Hematopoietic multipotent progenitor cell treated with erythropoietin and hydrocortisone succinate and interleukin-3 and kit ligand, for 6 days (in vitro differentiated cells): ENCODE data around the gene CASTOR2.
"Not testable (repeated sequence)": the region's sequence is repeated elsewhere in the genome, so short reads cannot be mapped to it uniquely, and the experiment has no call there.

Experiments
- DNase-seq: peaks from one replicate; pipeline ENCODE4 v3.0.0-alpha.2; 2015

The CASTOR2 gene

DNA sequence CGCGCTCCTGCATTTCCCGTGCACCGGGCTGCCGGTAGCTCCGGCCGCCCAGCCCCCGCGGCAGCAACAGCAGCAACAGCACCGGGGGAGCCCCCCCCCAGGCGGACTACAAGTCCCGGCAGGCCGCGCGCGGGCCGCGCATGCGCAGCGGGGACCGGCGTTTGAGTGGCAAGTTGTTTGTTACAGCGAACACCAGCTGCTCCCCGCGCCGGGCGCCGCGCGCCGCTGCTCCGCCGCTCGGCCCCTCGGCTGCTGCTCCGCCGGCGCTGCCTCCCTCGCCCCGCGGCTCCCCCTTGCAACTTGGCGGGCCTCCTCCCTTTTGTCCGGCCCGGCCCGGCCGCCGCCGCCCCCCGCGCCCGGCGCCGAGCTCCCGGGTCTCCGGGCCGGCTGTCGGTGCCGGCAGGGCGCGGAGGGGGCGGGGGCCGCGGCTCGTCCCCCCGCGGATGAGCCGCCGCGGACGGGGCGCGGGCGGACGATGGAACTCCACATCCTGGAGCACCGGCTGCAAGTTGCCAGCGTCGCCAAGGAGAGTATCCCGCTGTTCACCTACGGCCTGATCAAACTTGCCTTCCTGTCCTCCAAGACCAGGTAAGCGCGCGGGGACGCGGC is at the start of gene CASTOR2:
Gene CASTOR2, plus strand, starts transcription at position 195 of the 609 bp plus-strand sequence. Its CDS starts 281 bp downstream, at position 476.
- DNase-seq, result not testable (repeated sequence)

DNA sequence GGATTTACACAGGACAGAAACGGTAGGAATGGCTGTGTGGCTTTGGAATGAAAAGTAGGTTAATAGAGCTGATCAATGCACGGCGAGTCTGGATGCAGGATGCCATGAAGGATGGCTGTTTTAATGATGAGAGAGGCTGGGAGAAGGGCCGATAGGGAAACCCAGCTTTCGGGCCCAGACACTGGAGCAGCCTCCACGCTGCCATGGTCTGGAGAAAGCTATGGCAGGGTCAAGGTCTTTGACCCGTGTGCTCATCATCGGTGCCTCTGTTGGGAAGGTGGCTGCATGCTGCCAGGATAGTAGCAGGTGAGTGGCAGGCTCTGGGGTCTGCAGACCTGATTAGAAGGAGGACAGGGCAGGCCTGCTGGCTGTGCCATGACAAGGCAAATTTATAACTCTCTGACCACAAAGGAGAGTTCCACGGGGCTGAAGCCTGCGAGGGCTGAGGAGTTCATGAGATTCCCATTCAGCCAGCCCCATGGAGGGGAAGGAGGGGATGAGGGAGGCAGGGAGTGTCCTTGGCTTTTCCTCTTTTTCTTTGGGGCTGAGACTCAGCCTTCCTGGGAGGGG is 42.1 kb upstream of the CASTOR2 start:
- DNase-seq, result not testable (repeated sequence)

DNA sequence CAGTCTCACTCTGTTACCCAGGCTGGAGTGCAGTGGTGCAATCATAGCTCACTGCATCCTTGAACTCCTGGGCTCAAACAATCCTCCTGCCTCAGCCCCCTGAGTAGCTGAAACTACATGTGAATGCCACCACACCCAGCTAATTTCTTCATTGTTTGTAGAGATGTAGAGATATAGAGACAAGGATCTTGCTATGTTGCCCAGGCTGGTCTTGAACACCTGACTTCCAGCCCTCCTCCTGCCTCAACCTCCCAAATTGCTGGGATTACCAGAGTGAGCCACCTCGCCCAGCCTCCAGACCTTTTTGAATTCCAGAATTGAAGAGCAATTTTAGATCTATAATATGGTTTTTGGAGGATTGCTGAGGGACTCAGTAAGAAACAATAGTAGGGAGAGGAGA is 40.9 kb upstream of the CASTOR2 start:
- not testable (repeated sequence) for DNase-seq

DNA sequence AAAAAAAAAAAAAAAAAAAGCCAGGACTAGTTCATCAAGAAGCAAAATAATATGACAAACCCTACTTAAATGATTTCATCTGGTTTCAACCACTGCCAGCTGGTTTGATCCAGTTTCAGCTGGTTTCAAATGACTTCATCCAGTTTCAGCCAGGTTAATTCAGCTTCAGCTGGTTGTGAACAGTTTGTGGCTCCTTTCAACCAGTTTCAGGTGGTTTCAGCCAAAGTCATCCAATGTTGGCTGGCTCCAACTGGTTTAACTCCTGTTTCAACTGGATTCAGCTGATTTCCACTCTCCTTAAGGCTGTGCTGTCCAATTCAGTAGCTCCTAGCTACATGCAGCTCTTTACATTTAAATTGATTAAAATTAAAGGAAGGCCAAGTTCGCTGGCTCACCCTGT is 37.5 kb upstream of the CASTOR2 start:
- DNase-seq, result not testable (repeated sequence)

DNA sequence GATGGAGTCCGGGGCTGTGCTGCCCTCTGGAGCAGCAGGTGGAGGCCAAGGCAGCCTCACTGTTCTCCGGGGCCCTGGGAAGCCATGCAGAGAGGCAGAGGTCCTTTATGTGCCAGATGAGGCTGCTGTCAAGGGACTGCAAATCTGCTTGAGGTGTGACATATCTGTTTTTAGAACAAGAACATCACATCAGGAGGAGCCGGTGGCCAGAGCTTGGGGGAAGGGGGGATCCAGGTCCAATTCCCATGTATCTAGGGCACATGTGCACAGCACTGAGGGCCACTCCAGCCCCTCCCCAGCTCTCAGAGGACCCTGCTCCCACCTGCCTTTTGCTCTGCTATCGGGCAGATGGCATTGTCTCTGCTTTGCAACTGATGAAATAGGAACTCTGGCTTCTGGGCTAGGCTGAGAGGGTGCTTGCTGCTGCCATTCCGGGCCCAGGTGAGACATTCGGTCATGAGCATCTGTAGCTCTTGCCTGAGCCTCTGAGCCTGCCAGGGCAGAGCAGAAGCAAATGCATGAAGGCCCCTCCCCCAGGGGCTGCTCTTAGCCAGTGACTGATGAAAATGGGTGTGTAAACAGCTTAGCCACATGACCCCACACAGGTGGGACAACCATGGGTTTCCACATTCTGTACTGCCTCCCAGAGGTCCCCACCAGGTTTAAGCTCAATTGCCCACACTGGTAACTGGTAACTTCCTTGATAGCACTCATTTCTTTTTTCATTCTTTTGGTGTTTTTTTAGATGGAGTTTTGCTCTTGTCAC is 32.8 kb upstream of the CASTOR2 start:
- DNase-seq, result not testable (repeated sequence)

DNA sequence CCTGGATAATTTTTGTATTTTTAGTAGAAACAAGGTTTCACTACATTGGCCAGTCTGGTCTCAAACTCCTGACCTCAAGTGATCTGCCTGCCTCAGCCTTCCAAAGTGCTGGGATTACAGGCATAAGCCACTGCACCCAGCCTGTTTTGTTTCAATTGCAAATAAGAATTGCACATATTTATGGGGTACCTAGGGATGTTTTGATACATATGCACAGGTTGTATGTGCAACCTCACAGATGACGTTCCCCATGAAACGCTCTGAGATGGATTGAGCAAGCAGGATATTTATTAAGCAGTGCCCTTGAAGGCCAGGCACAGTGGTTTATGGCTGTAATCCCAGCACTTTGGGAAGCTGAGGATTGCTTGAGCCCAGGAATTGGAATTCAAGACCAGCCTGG is 25.1 kb upstream of the CASTOR2 start:
- not testable (repeated sequence) for DNase-seq

DNA sequence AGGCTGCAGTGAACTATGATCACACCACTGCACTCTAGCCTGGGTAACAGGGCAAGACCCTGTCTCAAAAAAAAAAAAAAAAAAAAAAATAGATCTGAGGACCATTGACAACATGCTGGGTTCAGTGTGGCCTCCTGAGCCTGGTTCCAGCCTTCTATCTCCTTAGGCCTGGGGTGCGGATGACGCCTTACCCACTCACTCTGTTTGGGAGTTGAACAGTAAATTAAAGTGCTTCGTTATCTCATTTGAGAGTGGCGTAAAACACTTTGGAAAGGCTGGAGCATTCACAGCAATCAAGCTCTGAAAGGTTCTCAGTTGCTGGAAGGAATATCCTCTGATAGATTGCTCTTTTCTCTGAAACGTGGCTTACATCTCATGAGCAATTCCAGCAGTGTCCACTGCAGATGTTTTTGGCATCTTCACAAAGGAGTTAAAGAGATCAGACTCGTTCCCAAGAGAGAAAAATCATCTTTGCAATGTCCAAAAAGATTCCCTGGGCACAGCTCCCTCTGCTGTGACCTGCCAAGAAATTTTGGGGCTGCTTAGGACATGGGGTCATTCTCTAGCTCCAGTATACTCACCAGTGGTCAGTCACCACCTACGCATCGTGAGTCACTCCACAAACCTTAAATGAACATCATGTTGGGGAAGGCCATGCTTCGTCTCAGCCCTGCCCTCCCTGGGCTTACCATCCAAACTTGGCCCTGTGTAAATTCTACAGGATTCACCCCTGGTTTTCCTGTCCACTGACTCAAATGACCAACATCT is 23.0 kb upstream of the CASTOR2 start:
- not testable (repeated sequence) for DNase-seq

DNA sequence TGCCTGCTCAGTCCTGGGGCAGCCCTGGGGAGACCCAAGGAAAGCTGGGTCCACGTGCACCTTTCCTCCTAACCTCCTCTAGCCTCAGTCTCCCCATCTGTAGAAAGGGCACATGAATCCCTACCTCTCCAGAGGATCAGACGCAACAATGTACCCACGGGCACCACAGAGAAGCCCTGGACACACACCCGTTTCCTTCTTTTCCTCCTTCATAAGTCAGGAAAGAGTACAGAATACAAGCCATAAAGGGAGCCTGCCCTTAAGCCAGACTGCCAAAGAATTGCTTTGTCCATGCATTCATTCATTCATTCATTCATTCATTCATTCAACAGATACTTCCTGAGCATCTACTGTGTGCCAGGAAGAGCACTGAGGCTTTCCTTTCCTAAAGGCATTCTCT is 20.6 kb upstream of the CASTOR2 start:
- DNase-seq, result not testable (repeated sequence)

DNA sequence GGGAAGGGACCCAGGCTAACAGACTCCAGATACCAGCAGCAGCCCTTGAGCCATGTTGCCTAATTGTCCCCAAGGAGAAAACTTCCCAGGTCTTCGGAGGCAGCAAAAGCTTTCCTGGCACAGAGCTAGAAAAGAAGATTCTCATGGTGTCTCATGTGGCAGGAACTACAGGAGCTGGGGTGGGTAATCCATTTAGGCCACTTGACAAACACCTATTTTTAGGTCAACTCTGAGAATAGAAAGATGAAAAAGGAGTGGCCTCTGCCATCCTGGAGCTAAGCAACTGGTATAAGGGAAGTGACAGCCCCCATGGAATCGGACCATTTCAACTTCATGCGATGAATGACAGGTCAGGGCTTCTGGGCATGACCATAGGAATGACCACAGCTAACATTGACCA is 16.8 kb upstream of the CASTOR2 start:
- not testable (repeated sequence) for DNase-seq

DNA sequence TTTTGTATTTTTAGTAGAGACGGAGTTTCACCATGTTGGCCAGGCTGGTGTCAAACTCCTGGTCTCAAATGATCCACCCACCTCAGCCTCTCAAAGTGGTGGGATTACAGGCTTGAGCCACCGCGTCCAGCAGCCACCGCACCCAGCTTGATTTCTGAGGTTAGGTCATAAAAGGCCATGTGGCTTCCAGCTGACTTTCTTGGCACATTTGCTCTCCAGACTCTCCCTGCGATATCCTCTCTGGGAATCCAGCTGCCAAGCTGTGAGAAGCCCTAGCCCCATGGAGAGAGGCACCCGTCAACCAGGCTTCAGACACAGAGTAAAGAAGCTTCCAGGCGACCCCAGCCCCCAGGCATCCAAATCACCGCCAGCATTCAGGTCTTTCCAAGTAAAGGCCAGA is 10.7 kb upstream of the CASTOR2 start:
- not testable (repeated sequence) for DNase-seq

DNA sequence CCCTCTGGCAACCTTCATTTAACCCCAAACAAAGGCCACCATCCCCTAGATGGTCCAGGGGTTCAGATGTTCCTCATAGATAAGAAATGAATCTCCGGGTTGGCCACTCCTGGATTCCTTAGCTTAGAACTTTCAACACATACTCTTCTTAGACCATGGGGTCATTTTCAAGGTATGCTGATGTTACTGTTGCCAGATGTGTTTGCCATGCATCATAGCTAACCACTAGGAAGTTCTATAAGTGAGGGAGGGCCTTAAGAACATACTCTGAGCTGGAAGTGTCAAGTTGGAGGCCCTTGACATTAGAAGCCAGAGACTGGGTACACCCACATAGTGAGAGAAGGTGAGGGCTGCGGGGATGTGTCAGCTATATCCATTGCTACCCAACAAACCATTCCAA is 6.2 kb upstream of the CASTOR2 start:
- DNase-seq, result not testable (repeated sequence)

DNA sequence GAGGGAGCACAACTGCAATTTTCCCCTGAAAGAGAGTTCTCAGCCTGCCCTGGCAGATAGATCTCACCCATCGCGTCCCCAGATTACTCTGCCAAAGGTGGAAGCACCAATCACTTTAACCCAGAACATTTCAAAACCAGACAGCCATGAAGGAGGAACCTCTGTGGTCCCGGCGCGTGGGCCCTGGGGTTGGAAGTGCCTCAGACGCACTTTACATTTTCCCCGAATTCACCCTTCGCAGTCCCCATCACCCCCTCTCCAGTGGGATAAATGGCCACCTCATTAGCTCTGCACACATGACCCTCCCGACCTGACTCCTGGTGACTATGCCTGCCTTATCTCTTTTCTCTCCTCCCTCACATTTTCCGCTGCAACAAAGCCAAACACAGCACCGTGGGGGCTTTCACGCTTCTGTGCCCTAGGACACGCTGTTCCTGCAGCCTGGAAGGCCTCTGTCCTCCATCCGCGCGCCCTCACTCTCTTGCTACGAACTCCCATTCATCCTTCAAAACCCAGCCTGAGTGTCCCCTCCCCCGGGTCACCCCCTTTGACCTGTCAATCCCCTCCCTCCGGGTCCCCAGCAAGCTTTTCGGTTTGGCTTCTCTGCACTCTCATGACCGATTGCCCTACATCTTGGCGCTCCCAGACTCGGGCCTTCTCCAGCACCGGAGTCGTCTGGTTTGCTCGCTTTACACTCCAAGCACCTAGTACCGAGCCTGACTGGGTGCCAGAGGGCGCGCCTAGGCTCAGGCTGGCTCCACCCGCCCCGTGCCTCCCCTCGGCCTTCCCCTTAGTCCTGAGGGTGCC is 598 bp upstream of the CASTOR2 start:
- not testable (repeated sequence) for DNase-seq

DNA sequence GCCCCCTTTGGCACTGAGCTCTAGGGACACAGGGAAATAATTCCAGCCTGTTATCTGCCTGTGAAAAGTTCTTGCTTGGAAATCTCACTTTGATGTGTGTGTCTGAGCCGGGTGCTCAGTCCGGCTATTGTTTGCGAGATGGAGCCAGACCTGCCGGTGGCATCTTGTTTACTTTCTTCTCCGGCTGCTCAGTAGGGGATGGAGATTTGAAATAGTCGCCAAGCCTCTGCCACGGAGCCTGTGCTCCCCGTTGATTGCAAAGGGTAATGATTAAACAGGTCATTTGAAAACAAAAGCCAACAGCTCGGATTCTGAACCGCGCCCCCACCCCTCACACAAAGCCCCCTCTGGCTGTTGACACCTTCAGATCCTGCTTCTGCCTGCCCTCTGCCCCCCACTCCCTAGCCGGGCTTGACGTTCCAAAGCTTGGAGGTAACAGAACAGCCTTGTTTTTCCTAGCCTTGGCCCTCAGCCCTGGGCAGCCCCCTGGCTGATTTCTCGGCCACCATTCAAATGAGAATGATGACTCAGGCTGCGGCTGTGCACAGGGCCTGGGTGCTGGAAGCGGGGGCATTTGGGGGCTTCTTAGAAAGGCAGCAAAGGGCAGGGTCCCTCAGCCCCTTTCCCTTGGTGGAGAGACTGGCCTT is 1.8 kb downstream of the CASTOR2 start:
- not testable (repeated sequence) for DNase-seq

DNA sequence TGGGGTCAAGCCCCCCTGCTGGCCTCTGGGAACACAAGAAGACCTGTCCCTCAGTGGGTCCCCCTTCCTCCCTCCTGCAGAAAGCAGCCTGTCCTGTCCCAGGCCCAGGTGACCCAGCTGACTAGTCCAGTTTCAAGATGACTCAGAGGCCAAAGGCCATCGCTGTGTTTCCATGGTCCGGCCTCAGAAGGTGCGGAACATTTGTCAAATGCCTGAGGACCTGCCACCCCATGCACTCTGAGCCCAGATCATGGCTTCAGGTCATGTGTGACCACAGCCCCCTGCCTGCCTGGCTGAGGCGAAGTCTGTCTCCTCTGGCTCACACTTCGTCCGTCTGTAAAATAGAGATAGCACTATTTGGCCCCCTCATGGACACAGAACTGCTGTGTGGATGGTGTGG is 2.4 kb downstream of the CASTOR2 start:
- DNase-seq, result not testable (repeated sequence)

DNA sequence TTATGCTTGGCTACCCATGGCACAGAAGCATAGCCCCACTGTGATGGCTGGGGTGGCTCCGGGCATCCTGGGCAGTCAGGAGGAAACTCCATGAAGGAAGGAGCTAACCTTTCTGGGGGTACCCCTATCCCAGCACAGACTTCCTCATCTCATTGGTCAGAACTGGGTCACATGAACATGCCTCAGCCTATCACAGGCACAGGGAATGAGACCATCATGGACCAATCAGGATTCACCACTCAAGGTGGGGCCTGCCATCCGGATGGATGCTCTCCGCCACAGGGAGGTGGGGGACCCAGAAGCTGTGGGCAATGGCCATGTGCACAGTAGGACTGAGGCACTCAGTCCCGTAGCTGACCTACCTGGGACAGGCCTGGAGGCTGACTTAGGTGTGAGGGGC is 6.9 kb downstream of the CASTOR2 start:
- DNase-seq, result not testable (repeated sequence)

DNA sequence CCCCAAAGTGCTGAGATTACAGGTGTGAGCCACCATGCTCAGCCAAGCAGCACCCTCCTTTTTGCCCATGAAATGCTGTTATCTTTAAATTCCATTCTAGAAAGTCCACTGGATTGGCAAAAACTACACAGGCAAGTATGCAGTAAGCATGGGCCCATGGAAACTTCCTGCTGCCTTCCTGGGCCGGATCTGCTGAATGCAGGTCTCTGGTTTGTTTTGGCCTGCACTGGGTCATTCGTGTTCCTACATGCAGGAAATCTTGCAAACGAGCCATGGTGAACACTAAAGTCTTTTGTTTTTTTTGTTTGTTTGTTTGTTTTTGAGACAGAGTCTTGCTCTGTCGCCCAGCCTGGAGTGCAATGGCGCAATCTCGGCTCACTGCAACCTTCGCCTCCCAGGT is 7.9 kb downstream of the CASTOR2 start:
- not testable (repeated sequence) for DNase-seq

DNA sequence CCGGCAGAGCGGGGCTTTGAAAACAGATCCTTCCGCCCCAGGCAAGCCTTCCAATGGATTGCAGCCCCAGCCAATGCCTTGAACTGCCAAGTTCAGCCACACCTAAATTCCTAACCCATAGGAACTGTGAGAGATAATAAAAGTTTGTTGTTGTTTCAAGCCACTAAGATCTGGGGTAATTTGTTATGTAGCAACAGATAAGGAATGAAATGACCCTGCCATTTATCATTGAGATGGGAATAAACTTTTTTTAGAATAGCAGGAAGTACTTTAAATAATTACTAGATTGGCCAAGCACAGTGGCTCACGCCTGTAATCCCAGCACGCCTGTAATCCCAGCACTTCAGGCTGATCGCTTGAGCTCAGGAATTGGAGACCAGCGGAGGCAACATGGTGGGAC is 11.5 kb downstream of the CASTOR2 start:
- DNase-seq, result not testable (repeated sequence)

DNA sequence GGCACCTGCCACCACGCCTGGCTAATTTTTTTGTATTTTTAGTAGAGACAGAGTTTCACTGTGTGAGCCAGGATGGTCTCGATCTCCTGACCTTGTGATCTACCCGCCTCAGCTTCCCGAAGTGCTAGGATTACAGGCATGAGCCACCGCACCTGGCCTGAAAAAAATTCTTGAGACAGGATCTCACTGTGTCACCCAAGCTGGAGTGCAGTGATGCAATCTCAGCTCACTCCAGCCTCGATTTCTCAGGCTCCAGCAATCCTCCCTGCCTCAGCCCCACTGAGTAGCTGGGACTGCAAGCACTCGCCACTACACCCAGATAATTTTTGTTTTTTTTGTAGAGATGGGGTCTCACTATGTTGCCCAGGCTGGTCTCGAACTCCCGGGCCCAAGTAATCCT is 13.0 kb downstream of the CASTOR2 start:
- not testable (repeated sequence) for DNase-seq

DNA sequence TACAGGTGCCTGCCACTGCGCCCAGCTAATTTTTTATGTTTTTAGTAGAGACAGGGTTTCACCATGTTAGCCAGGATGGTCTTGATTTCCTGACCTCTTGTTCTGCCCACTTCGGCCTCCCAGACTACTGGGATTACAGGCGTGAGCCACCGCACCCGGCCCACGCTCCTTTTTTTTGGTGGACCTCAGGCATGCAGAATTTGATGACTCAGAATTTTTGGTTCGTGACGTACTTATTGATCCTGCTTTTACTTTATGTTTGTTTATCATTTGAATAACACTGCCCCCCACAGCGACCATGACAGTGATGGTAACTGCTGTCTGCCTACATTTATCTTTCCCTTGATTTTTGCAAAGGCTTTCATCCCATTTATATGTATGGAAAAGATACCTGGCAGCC is 23.9 kb downstream of the CASTOR2 start:
- not testable (repeated sequence) for DNase-seq

DNA sequence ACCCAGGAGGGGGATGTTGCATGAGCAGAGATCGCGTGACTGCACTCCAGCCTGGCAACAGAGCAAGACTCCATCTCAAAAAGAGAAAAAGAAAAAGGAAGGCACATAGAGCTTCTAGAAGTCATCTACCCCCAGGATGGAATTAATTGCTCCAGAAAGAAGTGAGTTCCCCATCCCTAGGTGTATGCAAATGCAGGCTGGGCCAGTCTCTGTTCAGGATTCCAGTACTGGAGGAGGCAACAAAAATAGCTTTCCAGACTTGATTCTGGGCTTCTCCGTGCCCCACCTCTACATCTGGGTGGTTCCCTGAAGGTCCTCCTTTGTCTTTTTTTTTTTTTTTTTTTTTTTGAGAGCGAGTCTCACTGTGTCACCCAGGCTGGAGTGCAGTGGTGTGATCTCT is 28.6 kb downstream of the CASTOR2 start:
- DNase-seq, result no peak

DNA sequence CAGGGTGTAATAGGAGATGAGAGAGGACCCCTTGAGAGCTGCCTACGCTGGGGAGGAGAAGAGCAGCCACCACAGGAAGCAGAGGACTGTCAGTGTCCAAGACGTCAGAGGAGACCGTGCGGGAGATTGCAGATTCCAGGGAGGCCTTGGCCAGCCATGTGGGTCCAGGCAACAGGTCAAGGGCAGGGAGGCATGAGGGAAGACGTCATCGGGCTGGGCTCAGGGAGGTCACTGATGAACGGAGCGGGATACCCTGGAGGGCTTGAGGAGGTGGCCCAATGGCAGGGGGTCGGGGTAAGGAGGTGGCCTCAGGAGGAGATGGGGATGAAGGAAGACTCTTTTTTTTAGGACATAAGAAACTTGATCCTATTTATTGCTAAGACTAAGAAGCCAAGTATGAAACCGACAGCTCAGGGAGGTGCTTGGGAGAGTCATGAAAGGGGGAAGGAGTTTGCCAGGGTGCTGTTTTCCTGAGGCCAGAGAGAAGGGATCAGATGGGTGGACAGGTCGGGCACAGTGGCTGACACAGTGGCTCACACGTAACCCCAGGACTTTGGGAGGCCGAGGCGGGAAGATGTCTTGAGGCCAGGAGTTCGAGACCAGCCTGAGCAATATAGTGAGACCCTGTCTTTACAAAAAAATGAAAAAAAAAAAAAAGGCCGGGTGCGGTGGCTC is 30.5 kb downstream of the CASTOR2 start:
- DNase-seq, result not testable (repeated sequence)
